GM18520 (cell line): ENCODE results near the gene DDB1.
A peak's percentile ranks its signal among the peaks of the same experiment; 100 is the strongest.

Experiments used
- ATAC-seq: cut with Tn5 transposase; IDR thresholded peaks from one replicate; pipeline ENCODE4 v1.9.1; 2021; ENCODE audit not compliant: unreplicated experiment

Gene DDB1

DNA sequence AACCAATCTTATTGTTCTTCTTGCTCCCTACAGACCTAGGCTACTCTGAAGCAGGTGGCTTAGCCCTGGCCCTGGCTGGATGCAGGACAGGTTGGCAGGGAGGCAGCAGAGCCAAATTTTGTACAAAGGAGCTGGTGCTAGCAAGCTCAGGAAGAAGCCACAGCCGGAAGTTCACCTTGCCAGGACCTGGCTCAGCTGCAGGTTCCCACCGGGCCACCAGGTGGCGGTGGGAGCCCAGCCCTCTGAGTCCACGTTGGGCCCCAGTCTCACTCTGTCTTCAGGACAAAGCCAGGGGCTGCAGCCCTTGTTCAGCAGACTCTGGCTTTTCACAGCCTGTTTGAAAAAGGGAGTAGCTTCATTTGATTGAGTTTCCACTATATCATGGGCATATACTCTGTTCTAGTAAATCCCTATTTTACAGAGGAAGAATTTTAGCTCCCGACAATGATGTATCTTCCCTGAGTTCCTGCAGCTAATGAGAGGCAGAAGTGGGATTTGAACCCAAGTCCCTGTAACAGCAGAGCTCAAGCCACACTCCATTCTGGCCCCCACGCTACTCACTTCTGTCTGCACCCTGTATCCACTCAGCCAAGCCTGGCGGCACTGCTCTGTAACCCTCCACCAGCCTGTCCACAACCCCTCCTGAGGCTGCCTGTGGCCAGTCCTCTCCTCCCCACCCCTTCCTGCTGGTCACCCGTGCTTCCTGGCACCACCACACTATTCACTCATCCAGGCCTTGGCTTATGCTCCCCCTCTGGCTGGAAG is 3.4 kb upstream of the DDB1 start:
- peak; percentile 40 for ATAC-seq

- no peak for ATAC-seq
Observed at GRCh38 chr11:61335355-61335710, 2.4 kb upstream of the DDB1 start.

- no peak for ATAC-seq
Observed at GRCh38 chr11:61334434-61335354, 1.8 kb upstream of the DDB1 start.

- ATAC-seq, result no peak
Observed at GRCh38 chr11:61333550-61334433, 887 bp upstream of the DDB1 start.

- ATAC-seq, result no peak
Observed at GRCh38 chr11:61332281-61332796, 566 bp downstream of the DDB1 start.

DNA sequence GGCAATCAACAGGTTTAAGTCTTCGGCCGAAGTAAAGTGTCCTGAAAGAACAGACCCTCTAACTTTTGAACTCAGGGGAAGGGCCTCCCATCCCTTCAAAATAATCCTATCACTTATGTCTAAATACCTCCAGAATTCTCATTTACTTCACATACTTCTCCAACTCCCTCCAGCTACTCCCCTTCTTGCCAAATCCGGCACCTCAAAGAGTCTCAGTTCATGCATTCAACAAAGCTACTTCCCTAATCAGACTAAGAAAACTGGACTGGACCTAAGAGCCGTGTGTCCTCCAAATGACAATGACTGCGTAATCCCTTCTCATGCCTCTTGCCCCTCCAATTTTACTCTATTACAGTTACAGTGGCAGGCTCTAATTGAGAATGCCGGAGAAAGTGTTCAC is 1.3 kb downstream of the DDB1 start:
- no peak for ATAC-seq

DNA sequence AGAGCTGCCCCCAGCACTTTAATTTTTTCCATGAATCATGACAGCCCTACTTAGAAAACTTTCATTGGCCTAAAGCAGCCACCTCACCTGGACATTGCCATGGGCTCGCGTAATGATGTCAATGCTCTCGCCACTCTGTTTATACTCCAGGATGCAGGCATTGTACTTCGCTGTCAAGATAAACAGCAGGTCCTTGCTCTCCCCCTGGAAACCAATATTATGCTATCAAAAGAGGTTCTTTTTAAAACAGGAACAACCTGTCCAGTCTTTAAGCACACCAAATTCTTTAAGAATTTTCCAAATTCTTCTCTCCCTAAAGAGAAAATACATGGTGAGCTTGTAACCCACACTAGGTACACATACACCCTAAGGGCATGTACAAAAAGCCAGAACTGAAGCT is 3.0 kb downstream of the DDB1 start:
- ATAC-seq, result no peak

- no peak for ATAC-seq
Observed at GRCh38 chr11:61328351-61328750, 4.6 kb downstream of the DDB1 start.

DNA sequence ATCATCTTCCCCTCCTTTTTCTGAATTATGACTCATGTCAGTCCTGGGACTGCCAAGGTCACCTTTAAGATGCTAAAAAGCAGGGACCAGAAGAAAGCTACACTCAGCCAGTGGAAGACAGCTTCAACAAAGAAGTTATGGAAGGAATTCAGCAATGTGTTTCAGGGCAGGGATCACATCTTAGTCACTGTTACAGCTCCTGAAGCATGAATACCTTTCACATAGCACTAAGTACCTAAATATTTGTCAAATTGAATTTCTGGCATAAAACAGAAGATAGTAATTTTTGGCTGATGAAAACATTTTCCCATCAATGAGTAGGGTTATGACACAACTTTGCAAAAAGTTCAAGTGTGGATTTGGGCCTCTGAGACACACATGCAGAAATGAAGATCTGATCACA is 5.2 kb downstream of the DDB1 start:
- no peak for ATAC-seq

GRCh38 chr11:61325649-61326414 is 7.1 kb downstream of the DDB1 start:
- no peak for ATAC-seq

GRCh38 chr11:61315260-61315659 is 17.6 kb downstream of the DDB1 start:
- ATAC-seq, result no peak

GRCh38 chr11:61310749-61311148 is 22.2 kb downstream of the DDB1 start:
- no peak for ATAC-seq

GRCh38 chr11:61309739-61310138 is 23.2 kb downstream of the DDB1 start:
- ATAC-seq, result no peak

- ATAC-seq, result no peak
Observed at GRCh38 chr11:61309141-61309540, 23.8 kb downstream of the DDB1 start.

DNA sequence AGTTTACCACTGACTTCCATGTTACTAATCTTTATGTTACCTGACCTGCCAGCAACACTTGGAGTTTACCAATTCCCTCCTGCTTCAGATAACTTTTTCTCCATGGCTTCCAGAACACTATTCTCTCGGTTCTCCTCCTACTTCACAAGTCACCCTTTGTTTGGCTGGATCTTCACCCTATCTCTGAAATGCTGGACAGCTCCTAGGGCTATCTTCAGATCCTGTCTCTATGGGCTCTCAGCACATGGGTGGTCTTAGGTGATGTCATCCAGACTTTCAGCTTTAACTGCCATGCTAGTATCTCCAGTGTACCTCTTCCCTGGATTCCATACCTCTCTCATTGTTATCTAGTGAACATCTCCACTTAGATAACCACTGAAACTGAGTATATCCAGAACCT is 25.6 kb downstream of the DDB1 start:
- ATAC-seq, result no peak

DNA sequence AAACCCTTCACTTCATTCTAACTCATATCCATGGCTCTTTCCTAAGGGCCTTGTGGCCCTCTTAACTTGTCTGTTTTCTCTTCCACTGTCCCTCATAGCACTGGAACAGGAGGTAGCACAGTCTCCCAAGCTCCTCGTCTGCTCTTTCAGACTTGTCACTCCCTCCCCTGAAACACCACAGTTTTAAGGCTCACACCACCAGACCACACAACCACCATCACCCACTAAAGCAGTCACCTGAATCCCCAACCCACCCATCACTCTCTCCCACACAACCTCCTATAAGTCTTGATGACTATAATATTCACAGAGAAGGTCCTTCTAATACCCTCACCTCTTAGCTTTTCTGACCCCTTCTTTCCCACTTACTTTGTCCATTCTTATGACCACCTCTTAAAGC is 26.7 kb downstream of the DDB1 start:
- no peak for ATAC-seq

DNA sequence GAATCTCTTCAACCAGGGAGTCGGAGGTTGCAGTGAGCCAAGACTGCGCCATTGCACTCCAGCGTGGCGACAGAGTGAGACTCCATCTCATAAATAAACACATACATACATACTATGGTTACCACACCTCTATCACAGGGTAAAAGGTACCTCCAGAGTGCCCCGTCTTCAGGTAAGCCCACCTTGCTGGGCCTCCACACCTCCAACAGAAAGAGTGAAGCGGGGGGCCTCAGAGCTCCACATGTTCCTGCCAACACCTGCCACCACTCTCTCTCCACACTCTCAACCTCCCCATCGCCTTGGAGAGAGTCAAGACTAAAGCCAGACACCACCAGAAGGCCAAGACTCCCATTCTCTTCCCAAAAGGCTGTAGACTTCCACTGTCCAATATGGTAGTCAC is 27.5 kb downstream of the DDB1 start:
- no peak for ATAC-seq

- no peak for ATAC-seq
Observed at GRCh38 chr11:61303725-61304124, 29.2 kb downstream of the DDB1 start.

- no peak for ATAC-seq
Observed at GRCh38 chr11:61302550-61302949, 30.4 kb downstream of the DDB1 start.

GRCh38 chr11:61298663-61299244 is 34.2 kb downstream of the DDB1 start:
- no peak for ATAC-seq
